ENCODE results near the gene SIRT2. TPM values are rescaled to one million over a fixed set of nuclear protein-coding genes. Genes with fewer than 3 reads are reported as not detected.

The SIRT2 gene
- total RNA-seq, 2 experiments from 2014 or later: 25.5 to 32.1 TPM

- Histone ChIP-seq H3K4me1 (ENCODE audit: insufficient read depth, low read length, poor library complexity, severe bottlenecking) (peaks cover 13% of the 10 kb centered on the region), H3K4me2 (ENCODE audit: low read length) (no peak overlapping the region), H3K27ac (ENCODE audit: low read depth, low read length, poor library complexity, severe bottlenecking) (no peak overlapping the region), H3K36me3 (ENCODE audit: insufficient read depth, low read length) (peaks cover 90% of the 10 kb centered on the region), H2AFZ (ENCODE audit: low read length) (no peak overlapping the region), H4K20me1 (ENCODE audit: insufficient read depth, low read length) (peaks cover 25% of the 10 kb centered on the region), H3K9me2 (ENCODE audit: insufficient read depth, low read length) (no peaks in the 10 kb centered on the region), H3K9me3 (ENCODE audit: low read length) (no peaks in the 10 kb centered on the region), H3K79me2 (ENCODE audit: insufficient read depth, low read depth, low read length) (peaks cover 27% of the 10 kb centered on the region; the same call in 1 of the 2 replicates), H3K4me3 (ENCODE audit: low read depth, low read length, poor library complexity, severe bottlenecking) (no peak overlapping the region)
- TF ChIP-seq CTCF (conservative IDR thresholded peaks at IDR 0.05; ENCODE audit: low read length): no peak
- no peak for TF ChIP-seq EZH2phosphoT487 (IDR thresholded peaks at IDR 0.05; ENCODE audit: borderline replicate concordance, low read depth, low read length)
- CTCF ChIA-PET (ENCODE audit: unreplicated experiment): no interaction called here
- intact Hi-C loops (cut with micrococcal nuclease; ENCODE audit: unreplicated experiment): no loop called here
- no TSS peak for BruUV-seq (replicated peaks)
- DNase-seq (ENCODE audit: low spot score): no peak
- POLR2A ChIA-PET: no interaction called here
Observed at GRCh38 chr19:38838986-38839761, 60.2 kb downstream of the SIRT2 start.

- TF ChIP-seq CTCF (conservative IDR thresholded peaks at IDR 0.05; ENCODE audit: low read length): no peak
- intact Hi-C loops (cut with micrococcal nuclease; ENCODE audit: unreplicated experiment): no loop called here
- H3K9me3 ChIP-seq (ENCODE audit: low read length): no peaks in the 10 kb centered on the region
- no peak overlapping the region for H3K4me3 ChIP-seq (ENCODE audit: low read depth, low read length, poor library complexity, severe bottlenecking)
- no peaks in the 10 kb centered on the region for H3K9me2 ChIP-seq (ENCODE audit: insufficient read depth, low read length)
- no peak for DNase-seq (ENCODE audit: low spot score)
- POLR2A ChIA-PET: no interaction called here
- H3K4me1 ChIP-seq (ENCODE audit: insufficient read depth, low read length, poor library complexity, severe bottlenecking): peaks cover 11% of the 10 kb centered on the region
- peaks cover 83% of the 10 kb centered on the region for H3K36me3 ChIP-seq (ENCODE audit: insufficient read depth, low read length)
- peaks cover 22% of the 10 kb centered on the region for H4K20me1 ChIP-seq (ENCODE audit: insufficient read depth, low read length)
- CTCF ChIA-PET (ENCODE audit: unreplicated experiment): no interaction called here
- H2AFZ ChIP-seq (ENCODE audit: low read length): no peak overlapping the region
- no peak overlapping the region for H3K4me2 ChIP-seq (ENCODE audit: low read length)
- no TSS peak for BruUV-seq (replicated peaks)
- H3K79me2 ChIP-seq (ENCODE audit: insufficient read depth, low read depth, low read length): peaks cover 19% of the 10 kb centered on the region; the same call in 1 of the 2 replicates
- no peak overlapping the region for H3K27ac ChIP-seq (ENCODE audit: low read depth, low read length, poor library complexity, severe bottlenecking)
Observed at GRCh38 chr19:38838208-38838985, 61.0 kb downstream of the SIRT2 start.

GRCh38 chr19:38837656-38838121, 61.7 kb downstream of the SIRT2 start:
- peaks cover 18% of the 10 kb centered on the region for H4K20me1 ChIP-seq (ENCODE audit: insufficient read depth, low read length)
- no peak for DNase-seq (ENCODE audit: low spot score)
- H3K79me2 ChIP-seq (ENCODE audit: insufficient read depth, low read depth, low read length): peaks cover 15% of the 10 kb centered on the region; the same call in 1 of the 2 replicates
- TF ChIP-seq CTCF (conservative IDR thresholded peaks at IDR 0.05; ENCODE audit: low read length) (no peak), EZH2phosphoT487 (IDR thresholded peaks at IDR 0.05; ENCODE audit: borderline replicate concordance, low read depth, low read length) (no peak)
- intact Hi-C loops (cut with micrococcal nuclease; ENCODE audit: unreplicated experiment): no loop called here
- no peak overlapping the region for H3K27ac ChIP-seq (ENCODE audit: low read depth, low read length, poor library complexity, severe bottlenecking)
- H3K4me2 ChIP-seq (ENCODE audit: low read length): no peak overlapping the region
- ChIA-PET CTCF (ENCODE audit: unreplicated experiment) (no interaction called here), POLR2A (no interaction called here)
- no peaks in the 10 kb centered on the region for H3K9me3 ChIP-seq (ENCODE audit: low read length)
- peaks cover 4% of the 10 kb centered on the region for H3K4me1 ChIP-seq (ENCODE audit: insufficient read depth, low read length, poor library complexity, severe bottlenecking)
- peaks cover 76% of the 10 kb centered on the region for H3K36me3 ChIP-seq (ENCODE audit: insufficient read depth, low read length)
- no peak overlapping the region for H2AFZ ChIP-seq (ENCODE audit: low read length)
- no peak overlapping the region for H3K4me3 ChIP-seq (ENCODE audit: low read depth, low read length, poor library complexity, severe bottlenecking)
- BruUV-seq (replicated peaks): no TSS peak
- no peaks in the 10 kb centered on the region for H3K9me2 ChIP-seq (ENCODE audit: insufficient read depth, low read length)
